Testis (tissue), 2 donors: ENCODE data around the gene SLC25A21.

Experiments
- CTCF ChIP-seq, 3 experiments: fragments of 450-650 bp in 2 of 3; fragments of 200-600 bp in 1 of 3; sonication (generic) in 1 of 3; IDR thresholded peaks; one replicate each; pipeline ENCODE4 v1.5.1; 2016 to 2019; ENCODE audit warnings: antibody characterized with exemption in 3 of 3, mild to moderate bottlenecking in 2 of 3, moderate library complexity in 1 of 3
- POLR2A ChIP-seq: fragments of 450-650 bp; IDR thresholded peaks from one replicate; pipeline ENCODE4 v1.6.1; 2017; ENCODE audit warnings: antibody characterized with exemption, mild to moderate bottlenecking, moderate library complexity

- TF ChIP-seq CTCF (IDR thresholded peaks at IDR 0.05) (no peak), POLR2A (no peak)
Observed at GRCh38 chr14:36658123-36659009, 514.0 kb downstream of the SLC25A21 start.
